T-helper 1 cell (primary cell): ENCODE data around the gene HGF.
"Not testable (repeated sequence)": the region's sequence is repeated elsewhere in the genome, so short reads cannot be mapped to it uniquely, and the experiment has no call there.

Source experiments
- DNase-seq, 5 donors: peaks; one replicate each; pipeline ENCODE4 v3.0.0-alpha.2; 2012 to 2020
- total RNA-seq, 4 donors: gene quantifications; one replicate each; lab custom pipeline; 2026; lab: John Stamatoyannopoulos, UW

Gene HGF
- 0 reads per million in 4 donors for total RNA-seq

- DNase-seq, result no peak
These were observed at the start of gene HGF for GRCh38 chr7:81769891-81770727. HGF (minus strand) TSS chr7:81770047; CDS start chr7:81769971, 76 bp downstream.

GRCh38 chr7:81816312-81816711, 46.5 kb upstream of the HGF start:
- no peak for DNase-seq

GRCh38 chr7:81812866-81813476, 43.1 kb upstream of the HGF start:
- not testable (repeated sequence) for DNase-seq

GRCh38 chr7:81811956-81812865, 42.4 kb upstream of the HGF start:
- no peak for DNase-seq

- DNase-seq, result no peak
These were observed 40.8 kb upstream of the HGF start for GRCh38 chr7:81810476-81811155.

GRCh38 chr7:81808310-81808709, 38.5 kb upstream of the HGF start:
- DNase-seq, result not testable (repeated sequence)

- DNase-seq, result no peak
These were observed 33.4 kb upstream of the HGF start for GRCh38 chr7:81803267-81803666.

- DNase-seq, result no peak
These were observed 32.4 kb upstream of the HGF start for GRCh38 chr7:81802251-81802650.

- DNase-seq, result no peak
These were observed 31.7 kb upstream of the HGF start for GRCh38 chr7:81801532-81801931.

GRCh38 chr7:81791568-81792518, 22.0 kb upstream of the HGF start:
- no peak for DNase-seq

- no peak for DNase-seq
These were observed 20.8 kb upstream of the HGF start for GRCh38 chr7:81790686-81791085.

GRCh38 chr7:81790120-81790500, 20.3 kb upstream of the HGF start:
- DNase-seq, result no peak

GRCh38 chr7:81789406-81790119, 19.7 kb upstream of the HGF start:
- DNase-seq, result no peak

GRCh38 chr7:81788246-81788645, 18.4 kb upstream of the HGF start:
- DNase-seq, result no peak

- DNase-seq, result no peak
These were observed 14.0 kb upstream of the HGF start for GRCh38 chr7:81783818-81784217.

- no peak for DNase-seq
These were observed 11.3 kb upstream of the HGF start for GRCh38 chr7:81780914-81781693.

- DNase-seq, result no peak
These were observed 9.9 kb upstream of the HGF start for GRCh38 chr7:81779706-81780105.

GRCh38 chr7:81777697-81778096, 7.8 kb upstream of the HGF start:
- DNase-seq, result no peak

- DNase-seq, result no peak
These were observed 7.2 kb upstream of the HGF start for GRCh38 chr7:81776948-81777630.
